HEK293 (cell line): ENCODE measurements around the gene DPH7.
"Not testable (repeated sequence)": the region's sequence is repeated elsewhere in the genome, so short reads cannot be mapped to it uniquely, and the experiment has no call there.

Experiments
- CTCF ChIA-PET: fragments of 350-600 bp; formaldehyde crosslinking; extraction: SDS; loops from one replicate; lab custom pipeline; 2021; ENCODE audit warnings: antibody characterized with exemption; lab: Yijun Ruan, JAX
- POLR2A ChIA-PET: fragments of 300-600 bp; formaldehyde crosslinking; extraction: SDS; loops from one replicate; lab custom pipeline; 2020; ENCODE audit warnings: antibody characterized with exemption, inconsistent platforms; lab: Yijun Ruan, JAX
- H3K27ac ChIP-seq: fragments of 200-500 bp; sonication (Bioruptor generic); 2 replicates; pipeline ENCODE4 v1.5.1; 2014; ENCODE audit warnings: low read depth, low read length, control low read depth, inconsistent platforms; ENCODE audit errors: extremely low read depth
- H3K36me3 ChIP-seq, 2 experiments: fragments of 200-500 bp in 1 of 2; sonication (Bioruptor generic) in 1 of 2; 1 replicate in 1 of 2; 2 replicates in 1 of 2; pipeline ENCODE4 v1.5.1; 2014 to 2017; ENCODE audit warnings: inconsistent platforms in 2 of 2, low read length in 2 of 2; ENCODE audit not compliant: control insufficient read depth in 2 of 2, insufficient read depth in 1 of 2
- H3K4me1 ChIP-seq: fragments of 200-500 bp; sonication (Bioruptor generic); 2 replicates; pipeline ENCODE4 v1.5.1; 2014; ENCODE audit warnings: mild to moderate bottlenecking, low read length, inconsistent platforms; ENCODE audit not compliant: control insufficient read depth, insufficient read depth
- H3K4me3 ChIP-seq: 2 replicates; pipeline ENCODE4 v1.5.1; 2011; ENCODE audit warnings: low read depth, mild to moderate bottlenecking, control low read depth, low read length, moderate library complexity
- H3K9me3 ChIP-seq: fragments of 200-500 bp; sonication (Bioruptor generic); 2 replicates; pipeline ENCODE4 v1.5.1; 2014; ENCODE audit warnings: low read depth, low read length, inconsistent platforms; ENCODE audit not compliant: control insufficient read depth, insufficient read depth
- GLIS1 ChIP-seq: fragments of 450-650 bp; formaldehyde crosslinking; IDR thresholded peaks from 2 replicates; pipeline ENCODE4 v1.5.1; 2016; ENCODE audit warnings: missing biosample characterization, missing genetic modification characterization
- OVOL3 ChIP-seq: fragments of 450-650 bp; formaldehyde crosslinking; IDR thresholded peaks from 2 replicates; pipeline ENCODE4 v1.5.1; 2016; ENCODE audit warnings: missing biosample characterization, missing genetic modification characterization
- PRDM1 ChIP-seq: fragments of 450-650 bp; formaldehyde crosslinking; IDR thresholded peaks from 2 replicates; pipeline ENCODE4; 2016; ENCODE audit warnings: missing biosample characterization, missing genetic modification characterization
- TCF7L2 ChIP-seq: IDR thresholded peaks from 2 replicates; pipeline ENCODE4 v1.6.1; 2011; ENCODE audit warnings: low read depth, mild to moderate bottlenecking, inconsistent platforms, low read length, moderate library complexity, borderline replicate concordance
- ZFHX2 ChIP-seq: fragments of 450-650 bp; formaldehyde crosslinking; conservative IDR thresholded peaks from 2 replicates; pipeline ENCODE4 v1.5.1; 2016; ENCODE audit warnings: missing biosample characterization, missing genetic modification characterization
- ZNF10 ChIP-seq: fragments of 450-650 bp; formaldehyde crosslinking; IDR thresholded peaks from 2 replicates; pipeline ENCODE4 v1.5.1; 2017; ENCODE audit warnings: missing biosample characterization, missing genetic modification characterization
- ZNF114 ChIP-seq: fragments of 450-650 bp; formaldehyde crosslinking; IDR thresholded peaks from 2 replicates; pipeline ENCODE4 v1.5.0; 2017; ENCODE audit warnings: missing biosample characterization, missing genetic modification characterization
- ZNF16 ChIP-seq: fragments of 450-650 bp; formaldehyde crosslinking; IDR thresholded peaks from 2 replicates; pipeline ENCODE4 v1.5.1; 2016; ENCODE audit warnings: low read depth, missing biosample characterization, missing genetic modification characterization
- ZNF184 ChIP-seq: fragments of 450-650 bp; IDR thresholded peaks from 2 replicates; pipeline ENCODE4 v1.5.1; 2018; ENCODE audit warnings: missing biosample characterization, mild to moderate bottlenecking, missing genetic modification characterization
- ZNF202 ChIP-seq: fragments of 450-650 bp; formaldehyde crosslinking; IDR thresholded peaks from 2 replicates; pipeline ENCODE4 v1.5.1; 2016; ENCODE audit warnings: missing biosample characterization, missing genetic modification characterization, borderline replicate concordance
- ZNF24 ChIP-seq: fragments of 450-650 bp; formaldehyde crosslinking; IDR thresholded peaks from 2 replicates; pipeline ENCODE4 v1.5.1; 2016; ENCODE audit warnings: missing biosample characterization, missing genetic modification characterization
- ZNF274 ChIP-seq, 2 experiments: fragments of 200-500 bp in 1 of 2; fragments of 450-650 bp in 1 of 2; sonication (Bioruptor generic) in 1 of 2; formaldehyde crosslinking in 1 of 2; IDR thresholded peaks; 2 replicates each; pipeline versions ENCODE4 v1.5.1 to v1.6.1; 2014 to 2016; ENCODE audit warnings: borderline replicate concordance in 1 of 2, inconsistent platforms in 1 of 2, low read length in 1 of 2, missing biosample characterization in 1 of 2, missing genetic modification characterization in 1 of 2
- ZNF473 ChIP-seq: fragments of 450-650 bp; formaldehyde crosslinking; IDR thresholded peaks from 2 replicates; pipeline ENCODE4 v1.5.1; 2017; ENCODE audit warnings: missing biosample characterization, missing genetic modification characterization
- ZNF530 ChIP-seq: fragments of 450-650 bp; formaldehyde crosslinking; IDR thresholded peaks from 2 replicates; pipeline ENCODE4 v1.5.1; 2016; ENCODE audit warnings: low read depth, missing biosample characterization, missing genetic modification characterization
- ZNF610 ChIP-seq: fragments of 450-650 bp; formaldehyde crosslinking; IDR thresholded peaks from 2 replicates; pipeline ENCODE4 v1.5.1; 2016; ENCODE audit warnings: missing biosample characterization, missing genetic modification characterization, borderline replicate concordance
- ZSCAN16 ChIP-seq: fragments of 450-650 bp; formaldehyde crosslinking; IDR thresholded peaks from 2 replicates; pipeline ENCODE4 v1.5.1; 2016; ENCODE audit warnings: missing biosample characterization, missing genetic modification characterization
- TF ChIP-seq, protein P1 (sequence below): fragments of 450-650 bp; formaldehyde crosslinking; IDR thresholded peaks from 2 replicates; pipeline ENCODE4 v1.5.1; 2016; ENCODE audit warnings: missing biosample characterization, missing genetic modification characterization, low read depth
- TF ChIP-seq, protein P2 (sequence below): fragments of 450-650 bp; formaldehyde crosslinking; IDR thresholded peaks from 2 replicates; pipeline ENCODE4 v1.5.1; 2017; ENCODE audit warnings: missing biosample characterization, missing genetic modification characterization
- TF ChIP-seq, protein P3 (sequence below): fragments of 450-650 bp; formaldehyde crosslinking; IDR thresholded peaks from 2 replicates; pipeline ENCODE4 v1.5.1; 2016; ENCODE audit warnings: missing biosample characterization, missing genetic modification characterization
- TF ChIP-seq, protein P4 (sequence below): fragments of 450-650 bp; formaldehyde crosslinking; IDR thresholded peaks from 2 replicates; pipeline ENCODE4; 2016; ENCODE audit warnings: missing biosample characterization, missing genetic modification characterization
- TF ChIP-seq, protein P5 (sequence below): fragments of 450-650 bp; formaldehyde crosslinking; IDR thresholded peaks from 2 replicates; pipeline ENCODE4 v1.5.1; 2016; ENCODE audit warnings: missing biosample characterization, missing genetic modification characterization

The DPH7 gene

DNA sequence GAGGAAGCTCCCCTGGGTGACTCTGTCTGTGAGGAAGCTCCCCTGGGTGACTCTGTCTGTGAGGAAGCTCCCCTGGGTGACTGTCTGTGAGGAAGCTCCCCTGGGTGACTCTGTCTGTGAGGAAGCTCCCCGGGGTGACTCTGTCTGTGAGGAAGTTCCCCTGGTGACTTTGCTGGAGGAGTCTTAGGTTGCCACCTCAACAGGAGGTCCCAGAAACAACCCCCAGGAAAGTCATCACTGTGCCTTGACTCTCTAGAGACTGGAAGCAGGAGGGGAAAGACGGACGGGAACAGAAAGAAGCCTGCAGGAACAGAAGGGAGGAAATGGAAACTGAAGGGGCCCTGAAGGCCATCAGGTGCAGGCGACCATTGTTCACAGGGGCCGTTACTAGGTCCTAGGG, 10.3 kb downstream of the DPH7 start:
- H3K9me3 ChIP-seq, CTCF ChIA-PET, H3K4me1 ChIP-seq, POLR2A ChIA-PET, H3K27ac ChIP-seq, H3K4me3 ChIP-seq: not testable (repeated sequence)
- TF ChIP-seq GLIS1 (tag by site-specific recombination) = peak; percentile 68
- peaks cover 10 to 45% of the 10 kb centered on the region in 2 experiments for H3K36me3 ChIP-seq

DNA sequence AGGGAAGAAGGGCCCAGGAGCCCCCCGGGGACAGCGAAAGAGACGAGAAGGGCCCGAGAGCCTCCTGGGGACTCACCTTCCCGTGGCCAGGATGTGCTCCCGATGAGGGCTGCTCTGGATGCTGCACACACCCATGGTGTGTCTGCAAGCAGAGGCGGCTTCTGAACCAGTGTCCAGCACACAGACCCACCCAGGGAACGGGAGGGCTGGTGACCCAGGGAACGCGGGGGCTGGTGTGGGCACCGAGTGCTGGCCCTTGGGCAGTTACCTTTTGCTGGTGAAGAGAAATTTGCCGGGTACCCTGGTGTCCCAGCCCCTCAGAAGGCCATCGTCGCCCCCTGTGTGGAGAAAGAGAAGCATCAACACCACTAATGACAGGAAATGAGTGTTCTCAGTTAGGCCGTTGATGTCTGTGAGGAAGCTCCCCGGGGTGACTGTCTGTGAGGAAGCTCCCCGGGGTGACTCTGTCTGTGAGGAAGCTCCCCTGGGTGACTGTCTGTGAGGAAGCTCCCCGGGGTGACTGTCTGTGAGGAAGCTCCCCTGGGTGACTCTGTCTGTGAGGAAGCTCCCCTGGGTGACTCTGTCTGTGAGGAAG, 13.8 kb downstream of the DPH7 start:
- Histone ChIP-seq H3K36me3 (peaks cover 12 to 53% of the 10 kb centered on the region in 2 experiments; a peak in 2 of 3 replicates), H3K27ac (no peak overlapping the region), H3K4me1 (no peaks in the 10 kb centered on the region), H3K4me3 (no peak overlapping the region), H3K9me3 (no peaks in the 10 kb centered on the region)
- ChIA-PET POLR2A (interaction anchor here (0.7 kb wide), 1 partner anchor 102 kb away, joined by 3 read pairs; no protein-coding TSS in a partner anchor), CTCF (no interaction called here)
- TF ChIP-seq ZNF114 (no peak), ZFHX2 (tag by site-specific recombination) (no peak), ZNF274 (IDR thresholded peaks at IDR 0.05; ENCODE audit: low read length) (no peak), ZNF274 (tag by site-specific recombination; IDR thresholded peaks at IDR 0.05; ENCODE audit: borderline replicate concordance) (no peak), ZSCAN16 (no peak), OVOL3 (no peak), ZNF24 (no peak), ZNF16 (tag by site-specific recombination) (no peak), ZNF202 (no peak), ZNF10 (no peak), TCF7L2 (no peak), ZNF610 (no peak), ZNF473 (no peak), ZNF184 (no peak), ZNF530 (tag by site-specific recombination) (no peak), PRDM1 (no peak)
- TF ChIP-seq, protein P1, sequence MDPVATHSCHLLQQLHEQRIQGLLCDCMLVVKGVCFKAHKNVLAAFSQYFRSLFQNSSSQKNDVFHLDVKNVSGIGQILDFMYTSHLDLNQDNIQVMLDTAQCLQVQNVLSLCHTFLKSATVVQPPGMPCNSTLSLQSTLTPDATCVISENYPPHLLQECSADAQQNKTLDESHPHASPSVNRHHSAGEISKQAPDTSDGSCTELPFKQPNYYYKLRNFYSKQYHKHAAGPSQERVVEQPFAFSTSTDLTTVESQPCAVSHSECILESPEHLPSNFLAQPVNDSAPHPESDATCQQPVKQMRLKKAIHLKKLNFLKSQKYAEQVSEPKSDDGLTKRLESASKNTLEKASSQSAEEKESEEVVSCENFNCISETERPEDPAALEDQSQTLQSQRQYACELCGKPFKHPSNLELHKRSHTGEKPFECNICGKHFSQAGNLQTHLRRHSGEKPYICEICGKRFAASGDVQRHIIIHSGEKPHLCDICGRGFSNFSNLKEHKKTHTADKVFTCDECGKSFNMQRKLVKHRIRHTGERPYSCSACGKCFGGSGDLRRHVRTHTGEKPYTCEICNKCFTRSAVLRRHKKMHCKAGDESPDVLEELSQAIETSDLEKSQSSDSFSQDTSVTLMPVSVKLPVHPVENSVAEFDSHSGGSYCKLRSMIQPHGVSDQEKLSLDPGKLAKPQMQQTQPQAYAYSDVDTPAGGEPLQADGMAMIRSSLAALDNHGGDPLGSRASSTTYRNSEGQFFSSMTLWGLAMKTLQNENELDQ = no peak
- TF ChIP-seq, protein P2, sequence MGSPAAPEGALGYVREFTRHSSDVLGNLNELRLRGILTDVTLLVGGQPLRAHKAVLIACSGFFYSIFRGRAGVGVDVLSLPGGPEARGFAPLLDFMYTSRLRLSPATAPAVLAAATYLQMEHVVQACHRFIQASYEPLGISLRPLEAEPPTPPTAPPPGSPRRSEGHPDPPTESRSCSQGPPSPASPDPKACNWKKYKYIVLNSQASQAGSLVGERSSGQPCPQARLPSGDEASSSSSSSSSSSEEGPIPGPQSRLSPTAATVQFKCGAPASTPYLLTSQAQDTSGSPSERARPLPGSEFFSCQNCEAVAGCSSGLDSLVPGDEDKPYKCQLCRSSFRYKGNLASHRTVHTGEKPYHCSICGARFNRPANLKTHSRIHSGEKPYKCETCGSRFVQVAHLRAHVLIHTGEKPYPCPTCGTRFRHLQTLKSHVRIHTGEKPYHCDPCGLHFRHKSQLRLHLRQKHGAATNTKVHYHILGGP (tag by site-specific recombination) = no peak
- TF ChIP-seq, protein P3, sequence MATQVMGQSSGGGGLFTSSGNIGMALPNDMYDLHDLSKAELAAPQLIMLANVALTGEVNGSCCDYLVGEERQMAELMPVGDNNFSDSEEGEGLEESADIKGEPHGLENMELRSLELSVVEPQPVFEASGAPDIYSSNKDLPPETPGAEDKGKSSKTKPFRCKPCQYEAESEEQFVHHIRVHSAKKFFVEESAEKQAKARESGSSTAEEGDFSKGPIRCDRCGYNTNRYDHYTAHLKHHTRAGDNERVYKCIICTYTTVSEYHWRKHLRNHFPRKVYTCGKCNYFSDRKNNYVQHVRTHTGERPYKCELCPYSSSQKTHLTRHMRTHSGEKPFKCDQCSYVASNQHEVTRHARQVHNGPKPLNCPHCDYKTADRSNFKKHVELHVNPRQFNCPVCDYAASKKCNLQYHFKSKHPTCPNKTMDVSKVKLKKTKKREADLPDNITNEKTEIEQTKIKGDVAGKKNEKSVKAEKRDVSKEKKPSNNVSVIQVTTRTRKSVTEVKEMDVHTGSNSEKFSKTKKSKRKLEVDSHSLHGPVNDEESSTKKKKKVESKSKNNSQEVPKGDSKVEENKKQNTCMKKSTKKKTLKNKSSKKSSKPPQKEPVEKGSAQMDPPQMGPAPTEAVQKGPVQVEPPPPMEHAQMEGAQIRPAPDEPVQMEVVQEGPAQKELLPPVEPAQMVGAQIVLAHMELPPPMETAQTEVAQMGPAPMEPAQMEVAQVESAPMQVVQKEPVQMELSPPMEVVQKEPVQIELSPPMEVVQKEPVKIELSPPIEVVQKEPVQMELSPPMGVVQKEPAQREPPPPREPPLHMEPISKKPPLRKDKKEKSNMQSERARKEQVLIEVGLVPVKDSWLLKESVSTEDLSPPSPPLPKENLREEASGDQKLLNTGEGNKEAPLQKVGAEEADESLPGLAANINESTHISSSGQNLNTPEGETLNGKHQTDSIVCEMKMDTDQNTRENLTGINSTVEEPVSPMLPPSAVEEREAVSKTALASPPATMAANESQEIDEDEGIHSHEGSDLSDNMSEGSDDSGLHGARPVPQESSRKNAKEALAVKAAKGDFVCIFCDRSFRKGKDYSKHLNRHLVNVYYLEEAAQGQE (tag by site-specific recombination) = no peak
- TF ChIP-seq, protein P4, sequence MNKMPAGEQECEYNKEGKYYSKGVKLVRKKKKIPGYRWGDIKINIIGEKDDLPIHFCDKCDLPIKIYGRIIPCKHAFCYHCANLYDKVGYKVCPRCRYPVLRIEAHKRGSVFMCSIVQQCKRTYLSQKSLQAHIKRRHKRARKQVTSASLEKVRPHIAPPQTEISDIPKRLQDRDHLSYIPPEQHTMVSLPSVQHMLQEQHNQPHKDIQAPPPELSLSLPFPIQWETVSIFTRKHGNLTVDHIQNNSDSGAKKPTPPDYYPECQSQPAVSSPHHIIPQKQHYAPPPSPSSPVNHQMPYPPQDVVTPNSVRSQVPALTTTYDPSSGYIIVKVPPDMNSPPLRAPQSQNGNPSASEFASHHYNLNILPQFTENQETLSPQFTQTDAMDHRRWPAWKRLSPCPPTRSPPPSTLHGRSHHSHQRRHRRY = no peak
- TF ChIP-seq, protein P5, sequence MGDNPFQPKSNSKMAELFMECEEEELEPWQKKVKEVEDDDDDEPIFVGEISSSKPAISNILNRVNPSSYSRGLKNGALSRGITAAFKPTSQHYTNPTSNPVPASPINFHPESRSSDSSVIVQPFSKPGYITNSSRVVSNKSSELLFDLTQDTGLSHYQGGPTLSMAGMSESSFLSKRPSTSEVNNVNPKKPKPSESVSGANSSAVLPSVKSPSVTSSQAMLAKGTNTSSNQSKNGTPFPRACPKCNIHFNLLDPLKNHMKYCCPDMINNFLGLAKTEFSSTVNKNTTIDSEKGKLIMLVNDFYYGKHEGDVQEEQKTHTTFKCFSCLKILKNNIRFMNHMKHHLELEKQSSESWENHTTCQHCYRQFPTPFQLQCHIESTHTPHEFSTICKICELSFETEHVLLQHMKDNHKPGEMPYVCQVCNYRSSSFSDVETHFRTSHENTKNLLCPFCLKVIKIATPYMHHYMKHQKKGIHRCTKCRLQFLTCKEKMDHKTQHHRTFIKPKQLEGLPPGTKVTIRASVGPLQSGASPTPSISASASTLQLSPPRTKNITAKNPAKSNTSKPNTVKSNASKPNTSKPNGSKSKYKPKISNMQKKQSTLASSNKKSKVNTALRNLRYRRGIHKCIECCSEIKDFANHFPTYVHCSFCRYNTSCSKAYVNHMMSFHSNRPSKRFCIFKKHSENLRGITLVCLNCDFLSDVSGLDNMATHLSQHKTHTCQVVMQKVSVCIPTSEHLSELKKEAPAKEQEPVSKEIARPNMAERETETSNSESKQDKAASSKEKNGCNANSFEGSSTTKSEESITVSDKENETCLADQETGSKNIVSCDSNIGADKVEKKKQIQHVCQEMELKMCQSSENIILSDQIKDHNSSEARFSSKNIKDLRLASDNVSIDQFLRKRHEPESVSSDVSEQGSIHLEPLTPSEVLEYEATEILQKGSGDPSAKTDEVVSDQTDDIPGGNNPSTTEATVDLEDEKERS = no peak
